HCT116 (cell line): ENCODE data around the gene MOCS1.

Experiments used
- TCF7L2 ChIP-seq: IDR thresholded peaks from 2 replicates; pipeline ENCODE4 v1.7.0; 2011; ENCODE audit warnings: borderline replicate concordance, inconsistent platforms; ENCODE audit not compliant: insufficient read depth, insufficient read length; ENCODE audit errors: extremely low read depth
- TF ChIP-seq, protein P1 (sequence below): IDR thresholded peaks from 2 replicates; pipeline ENCODE4 v1.6.1; 2012

DNA sequence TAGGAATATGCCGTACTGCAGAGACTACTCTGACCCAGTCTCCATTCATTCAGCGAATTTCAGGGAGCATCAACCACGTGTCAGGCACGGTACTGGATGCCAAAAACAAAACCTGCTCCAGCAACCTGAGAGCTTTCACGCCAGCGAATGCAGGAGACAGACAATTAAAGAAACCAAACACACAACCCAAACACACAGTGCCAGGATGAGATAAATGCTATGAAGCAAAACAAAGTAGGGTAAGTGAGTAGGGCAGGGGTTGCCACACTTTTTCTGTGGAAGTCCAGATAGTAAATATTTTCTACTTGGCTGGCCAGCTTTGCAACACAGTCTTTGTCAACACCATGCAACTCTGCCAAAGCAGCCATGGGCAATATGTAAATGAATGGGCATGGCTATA, 10.0 kb downstream of the MOCS1 start:
- TF ChIP-seq, protein P1, sequence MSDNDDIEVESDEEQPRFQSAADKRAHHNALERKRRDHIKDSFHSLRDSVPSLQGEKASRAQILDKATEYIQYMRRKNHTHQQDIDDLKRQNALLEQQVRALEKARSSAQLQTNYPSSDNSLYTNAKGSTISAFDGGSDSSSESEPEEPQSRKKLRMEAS = no peak
- TF ChIP-seq TCF7L2 = no peak
